Measurements from ENCODE around the gene NTM. TPM values are rescaled to one million over a fixed set of nuclear protein-coding genes. Genes with fewer than 3 reads are reported as not detected.
A peak's percentile ranks its signal among the peaks of the same experiment; 100 is the strongest.

NTM gene
- total RNA-seq, 1 experiment from 2014 or later, result 16.4 TPM

DNA sequence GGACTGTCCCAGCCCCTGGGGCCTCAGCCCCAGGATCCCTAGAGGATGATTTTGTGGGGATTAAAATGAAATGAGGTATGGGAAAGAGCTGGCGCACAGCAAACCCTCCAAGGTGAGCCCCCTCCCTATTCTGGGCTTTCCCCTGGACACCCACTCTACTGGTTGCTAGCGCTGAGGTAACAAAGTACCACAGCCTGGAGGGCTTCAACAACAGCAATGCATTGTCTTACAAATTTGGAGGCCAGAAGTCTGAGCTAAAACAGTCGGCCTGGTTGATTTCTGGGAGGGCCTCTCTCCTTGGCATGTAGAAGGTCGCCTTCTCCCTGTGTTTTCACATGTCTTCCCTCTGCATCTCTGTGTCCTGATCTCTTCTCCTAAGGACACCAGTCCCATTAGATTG is 913.6 kb downstream of the NTM start (continued):
- TF ChIP-seq NR1H2 (CRISPR knock-in tag; IDR thresholded peaks at IDR 0.05), result no peak
- no peak for TF ChIP-seq ZNF671 (CRISPR knock-in tag; IDR thresholded peaks at IDR 0.05)
- no peak for TF ChIP-seq ATF1 (CRISPR knock-in tag; IDR thresholded peaks at IDR 0.05)
- TF ChIP-seq ZNF121 (CRISPR knock-in tag; IDR thresholded peaks at IDR 0.05), result no peak
- TF ChIP-seq JAZF1 (CRISPR knock-in tag; IDR thresholded peaks at IDR 0.05), result no peak
- TF ChIP-seq JUN (CRISPR knock-in tag; IDR thresholded peaks at IDR 0.05), result no peak

DNA sequence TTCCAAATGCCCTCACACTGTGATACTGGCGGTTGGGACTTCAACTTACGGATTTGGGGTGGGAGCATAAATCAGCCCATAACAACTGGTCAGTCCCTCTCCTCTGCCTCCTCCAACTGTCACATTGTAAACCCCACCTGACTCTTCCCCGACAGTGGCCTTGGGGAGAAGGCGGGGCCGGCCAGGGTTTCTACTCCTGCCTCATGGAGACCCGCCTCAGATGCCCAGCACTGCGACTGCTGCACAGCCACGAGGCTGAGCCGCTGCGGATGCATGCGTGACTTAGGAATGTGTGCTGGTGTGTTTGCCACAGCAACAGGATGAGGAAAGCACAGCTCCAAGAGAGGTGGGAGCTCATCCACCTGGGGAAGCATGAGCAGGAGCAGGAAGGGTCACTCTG is 914.2 kb downstream of the NTM start:
- POLR2A ChIA-PET, result no interaction called here
- ATAC-seq, result peak; percentile 25
- peaks cover 25% of the 10 kb centered on the region for H3K4me1 Mint-ChIP-seq
- no peak overlapping the region for H3K4me3 Mint-ChIP-seq
- no peak for TF ChIP-seq NR3C1 (CRISPR knock-in tag; conservative IDR thresholded peaks at IDR 0.05; ENCODE audit: low read depth)
- TF ChIP-seq, protein P1, sequence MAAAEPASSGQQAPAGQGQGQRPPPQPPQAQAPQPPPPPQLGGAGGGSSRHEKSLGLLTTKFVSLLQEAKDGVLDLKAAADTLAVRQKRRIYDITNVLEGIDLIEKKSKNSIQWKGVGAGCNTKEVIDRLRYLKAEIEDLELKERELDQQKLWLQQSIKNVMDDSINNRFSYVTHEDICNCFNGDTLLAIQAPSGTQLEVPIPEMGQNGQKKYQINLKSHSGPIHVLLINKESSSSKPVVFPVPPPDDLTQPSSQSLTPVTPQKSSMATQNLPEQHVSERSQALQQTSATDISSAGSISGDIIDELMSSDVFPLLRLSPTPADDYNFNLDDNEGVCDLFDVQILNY (CRISPR knock-in tag; IDR thresholded peaks at IDR 0.05), result no peak
- TF ChIP-seq, protein P2, sequence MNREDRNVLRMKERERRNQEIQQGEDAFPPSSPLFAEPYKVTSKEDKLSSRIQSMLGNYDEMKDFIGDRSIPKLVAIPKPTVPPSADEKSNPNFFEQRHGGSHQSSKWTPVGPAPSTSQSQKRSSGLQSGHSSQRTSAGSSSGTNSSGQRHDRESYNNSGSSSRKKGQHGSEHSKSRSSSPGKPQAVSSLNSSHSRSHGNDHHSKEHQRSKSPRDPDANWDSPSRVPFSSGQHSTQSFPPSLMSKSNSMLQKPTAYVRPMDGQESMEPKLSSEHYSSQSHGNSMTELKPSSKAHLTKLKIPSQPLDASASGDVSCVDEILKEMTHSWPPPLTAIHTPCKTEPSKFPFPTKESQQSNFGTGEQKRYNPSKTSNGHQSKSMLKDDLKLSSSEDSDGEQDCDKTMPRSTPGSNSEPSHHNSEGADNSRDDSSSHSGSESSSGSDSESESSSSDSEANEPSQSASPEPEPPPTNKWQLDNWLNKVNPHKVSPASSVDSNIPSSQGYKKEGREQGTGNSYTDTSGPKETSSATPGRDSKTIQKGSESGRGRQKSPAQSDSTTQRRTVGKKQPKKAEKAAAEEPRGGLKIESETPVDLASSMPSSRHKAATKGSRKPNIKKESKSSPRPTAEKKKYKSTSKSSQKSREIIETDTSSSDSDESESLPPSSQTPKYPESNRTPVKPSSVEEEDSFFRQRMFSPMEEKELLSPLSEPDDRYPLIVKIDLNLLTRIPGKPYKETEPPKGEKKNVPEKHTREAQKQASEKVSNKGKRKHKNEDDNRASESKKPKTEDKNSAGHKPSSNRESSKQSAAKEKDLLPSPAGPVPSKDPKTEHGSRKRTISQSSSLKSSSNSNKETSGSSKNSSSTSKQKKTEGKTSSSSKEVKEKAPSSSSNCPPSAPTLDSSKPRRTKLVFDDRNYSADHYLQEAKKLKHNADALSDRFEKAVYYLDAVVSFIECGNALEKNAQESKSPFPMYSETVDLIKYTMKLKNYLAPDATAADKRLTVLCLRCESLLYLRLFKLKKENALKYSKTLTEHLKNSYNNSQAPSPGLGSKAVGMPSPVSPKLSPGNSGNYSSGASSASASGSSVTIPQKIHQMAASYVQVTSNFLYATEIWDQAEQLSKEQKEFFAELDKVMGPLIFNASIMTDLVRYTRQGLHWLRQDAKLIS (CRISPR knock-in tag; IDR thresholded peaks at IDR 0.05; ENCODE audit: borderline replicate concordance), result no peak
- no peak for TF ChIP-seq SMAD3 (CRISPR knock-in tag; IDR thresholded peaks at IDR 0.05; ENCODE audit: borderline replicate concordance)
- no peak for TF ChIP-seq TEAD1 (CRISPR knock-in tag; IDR thresholded peaks at IDR 0.05)
- TF ChIP-seq PRRX2 (CRISPR knock-in tag; IDR thresholded peaks at IDR 0.05), result no peak
- TF ChIP-seq, protein P3, sequence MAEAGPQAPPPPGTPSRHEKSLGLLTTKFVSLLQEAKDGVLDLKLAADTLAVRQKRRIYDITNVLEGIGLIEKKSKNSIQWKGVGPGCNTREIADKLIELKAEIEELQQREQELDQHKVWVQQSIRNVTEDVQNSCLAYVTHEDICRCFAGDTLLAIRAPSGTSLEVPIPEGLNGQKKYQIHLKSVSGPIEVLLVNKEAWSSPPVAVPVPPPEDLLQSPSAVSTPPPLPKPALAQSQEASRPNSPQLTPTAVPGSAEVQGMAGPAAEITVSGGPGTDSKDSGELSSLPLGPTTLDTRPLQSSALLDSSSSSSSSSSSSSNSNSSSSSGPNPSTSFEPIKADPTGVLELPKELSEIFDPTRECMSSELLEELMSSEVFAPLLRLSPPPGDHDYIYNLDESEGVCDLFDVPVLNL (CRISPR knock-in tag; IDR thresholded peaks at IDR 0.05; ENCODE audit: borderline replicate concordance, low read depth), result no peak
- no peak for TF ChIP-seq GTF2I (CRISPR knock-in tag; conservative IDR thresholded peaks at IDR 0.05)
- TF ChIP-seq, protein P4, sequence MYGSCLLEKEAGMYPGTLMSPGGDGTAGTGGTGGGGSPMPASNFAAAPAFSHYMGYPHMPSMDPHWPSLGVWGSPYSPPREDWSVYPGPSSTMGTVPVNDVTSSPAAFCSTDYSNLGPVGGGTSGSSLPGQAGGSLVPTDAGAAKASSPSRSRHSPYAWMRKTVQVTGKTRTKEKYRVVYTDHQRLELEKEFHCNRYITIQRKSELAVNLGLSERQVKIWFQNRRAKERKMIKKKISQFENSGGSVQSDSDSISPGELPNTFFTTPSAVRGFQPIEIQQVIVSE (CRISPR knock-in tag; IDR thresholded peaks at IDR 0.05; ENCODE audit: borderline replicate concordance), result no peak
- no peak for TF ChIP-seq GRHL2 (CRISPR knock-in tag; IDR thresholded peaks at IDR 0.05; ENCODE audit: insufficient replicate concordance, severe bottlenecking)
- TF ChIP-seq NFATC4 (CRISPR knock-in tag; IDR thresholded peaks at IDR 0.05), result no peak
- TF ChIP-seq, protein P5, sequence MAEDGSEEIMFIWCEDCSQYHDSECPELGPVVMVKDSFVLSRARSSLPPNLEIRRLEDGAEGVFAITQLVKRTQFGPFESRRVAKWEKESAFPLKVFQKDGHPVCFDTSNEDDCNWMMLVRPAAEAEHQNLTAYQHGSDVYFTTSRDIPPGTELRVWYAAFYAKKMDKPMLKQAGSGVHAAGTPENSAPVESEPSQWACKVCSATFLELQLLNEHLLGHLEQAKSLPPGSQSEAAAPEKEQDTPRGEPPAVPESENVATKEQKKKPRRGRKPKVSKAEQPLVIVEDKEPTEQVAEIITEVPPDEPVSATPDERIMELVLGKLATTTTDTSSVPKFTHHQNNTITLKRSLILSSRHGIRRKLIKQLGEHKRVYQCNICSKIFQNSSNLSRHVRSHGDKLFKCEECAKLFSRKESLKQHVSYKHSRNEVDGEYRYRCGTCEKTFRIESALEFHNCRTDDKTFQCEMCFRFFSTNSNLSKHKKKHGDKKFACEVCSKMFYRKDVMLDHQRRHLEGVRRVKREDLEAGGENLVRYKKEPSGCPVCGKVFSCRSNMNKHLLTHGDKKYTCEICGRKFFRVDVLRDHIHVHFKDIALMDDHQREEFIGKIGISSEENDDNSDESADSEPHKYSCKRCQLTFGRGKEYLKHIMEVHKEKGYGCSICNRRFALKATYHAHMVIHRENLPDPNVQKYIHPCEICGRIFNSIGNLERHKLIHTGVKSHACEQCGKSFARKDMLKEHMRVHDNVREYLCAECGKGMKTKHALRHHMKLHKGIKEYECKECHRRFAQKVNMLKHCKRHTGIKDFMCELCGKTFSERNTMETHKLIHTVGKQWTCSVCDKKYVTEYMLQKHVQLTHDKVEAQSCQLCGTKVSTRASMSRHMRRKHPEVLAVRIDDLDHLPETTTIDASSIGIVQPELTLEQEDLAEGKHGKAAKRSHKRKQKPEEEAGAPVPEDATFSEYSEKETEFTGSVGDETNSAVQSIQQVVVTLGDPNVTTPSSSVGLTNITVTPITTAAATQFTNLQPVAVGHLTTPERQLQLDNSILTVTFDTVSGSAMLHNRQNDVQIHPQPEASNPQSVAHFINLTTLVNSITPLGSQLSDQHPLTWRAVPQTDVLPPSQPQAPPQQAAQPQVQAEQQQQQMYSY (CRISPR knock-in tag; IDR thresholded peaks at IDR 0.05), result no peak
- no peak for TF ChIP-seq ZNF423 (CRISPR knock-in tag; IDR thresholded peaks at IDR 0.05)
- no peak for TF ChIP-seq ZNF219 (CRISPR knock-in tag; IDR thresholded peaks at IDR 0.05; ENCODE audit: borderline replicate concordance)
- no peak for TF ChIP-seq ZNF317 (CRISPR knock-in tag; IDR thresholded peaks at IDR 0.05; ENCODE audit: borderline replicate concordance, low read depth)
- TF ChIP-seq HMGA2 (CRISPR knock-in tag; IDR thresholded peaks at IDR 0.05), result no peak
- TF ChIP-seq KAT7 (CRISPR knock-in tag; IDR thresholded peaks at IDR 0.05; ENCODE audit: borderline replicate concordance), result no peak
- no peak for TF ChIP-seq JUN (CRISPR knock-in tag; IDR thresholded peaks at IDR 0.05)
- TF ChIP-seq, protein P6, sequence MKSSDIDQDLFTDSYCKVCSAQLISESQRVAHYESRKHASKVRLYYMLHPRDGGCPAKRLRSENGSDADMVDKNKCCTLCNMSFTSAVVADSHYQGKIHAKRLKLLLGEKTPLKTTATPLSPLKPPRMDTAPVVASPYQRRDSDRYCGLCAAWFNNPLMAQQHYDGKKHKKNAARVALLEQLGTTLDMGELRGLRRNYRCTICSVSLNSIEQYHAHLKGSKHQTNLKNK (CRISPR knock-in tag; IDR thresholded peaks at IDR 0.05), result no peak
- CTCF ChIA-PET, result interaction anchor here (1.0 to 2.7 kb wide), 4 partner anchors 16 to 28 kb away, joined by 3 to 10 read pairs (median 7); no protein-coding TSS in a partner anchor
- no peaks in the 10 kb centered on the region for H3K36me3 Mint-ChIP-seq
- peak; percentile 11 for DNase-seq (ENCODE audit: low spot score)
- H3K27me3 Mint-ChIP-seq (ENCODE audit: low read depth), result no peaks in the 10 kb centered on the region
- no peak overlapping the region for H3K27ac Mint-ChIP-seq
- H3K9me3 Mint-ChIP-seq, result no peaks in the 10 kb centered on the region
